Suprapubic skin (tissue), 4 donors: ENCODE data around the gene SLC26A9. TPM values are rescaled to one million over a fixed set of nuclear protein-coding genes. Genes with fewer than 3 reads are reported as not detected.
A peak's percentile ranks its signal among the peaks of the same experiment; 100 is the strongest.

Source experiments
- DNase-seq, 2 donors: peaks; one replicate each; pipeline ENCODE4 v3.0.0-alpha.2; 2019; ENCODE audit warnings: low spot score in 2 of 2
- H3K27ac ChIP-seq: fragments of 200-600 bp; sonication (generic); one replicate; pipeline ENCODE4 v1.5.1; 2019
- H3K27me3 ChIP-seq: fragments of 200-600 bp; sonication (generic); one replicate; pipeline ENCODE4 v1.5.1; 2019
- H3K36me3 ChIP-seq: fragments of 200-600 bp; sonication (generic); one replicate; pipeline ENCODE4 v1.5.1; 2019
- H3K4me1 ChIP-seq: fragments of 200-600 bp; sonication (generic); one replicate; pipeline ENCODE4 v1.5.1; 2019
- H3K4me3 ChIP-seq: fragments of 200-600 bp; sonication (generic); one replicate; pipeline ENCODE4 v1.5.1; 2019; ENCODE audit warnings: mild to moderate bottlenecking
- H3K9me3 ChIP-seq: fragments of 200-600 bp; sonication (generic); one replicate; pipeline ENCODE4 v1.5.1; 2019
- EP300 ChIP-seq: sonication (generic); formaldehyde crosslinking; IDR thresholded peaks from one replicate; pipeline ENCODE4 v1.6.1; 2017; ENCODE audit warnings: antibody characterized with exemption
- POLR2A ChIP-seq, 2 donors: fragments of 450-650 bp; IDR thresholded peaks; one replicate each; pipeline ENCODE4 v1.6.1; 2017; ENCODE audit warnings: antibody characterized with exemption in 2 of 2, mild to moderate bottlenecking in 2 of 2, moderate library complexity in 2 of 2
- POLR2AphosphoS5 ChIP-seq, 3 donors: sonication (generic); formaldehyde crosslinking; IDR thresholded peaks; one replicate each; pipeline ENCODE4 v1.6.1; 2017; ENCODE audit warnings: antibody characterized with exemption in 3 of 3
- WGBS: methylation state at CpG from one replicate; pipeline ENCODE4 v1.1.5; 2018; 5-methylcytosine and 5-hydroxymethylcytosine counted together
- total RNA-seq, 4 donors: library from RNA; depleted of rRNA; stranded (reverse); fragments of >200 nt; gene quantifications; one replicate each; pipeline ENCODE4 v1.1.0, GENCODE V29; 2016
- TF ChIP-seq, protein P1 (sequence below), 2 donors: fragments of 200-600 bp in 1 of 2; fragments of 450-650 bp in 1 of 2; sonication (generic) in 1 of 2; IDR thresholded peaks; one replicate each; pipeline ENCODE4 v1.5.1; 2016 to 2019; ENCODE audit warnings: antibody characterized with exemption in 2 of 2, mild to moderate bottlenecking in 1 of 2, moderate library complexity in 1 of 2

The SLC26A9 gene
- total RNA-seq, 4 donors from 2014 or later, result 5.7 to 7.2 (median 6.6) TPM

DNA sequence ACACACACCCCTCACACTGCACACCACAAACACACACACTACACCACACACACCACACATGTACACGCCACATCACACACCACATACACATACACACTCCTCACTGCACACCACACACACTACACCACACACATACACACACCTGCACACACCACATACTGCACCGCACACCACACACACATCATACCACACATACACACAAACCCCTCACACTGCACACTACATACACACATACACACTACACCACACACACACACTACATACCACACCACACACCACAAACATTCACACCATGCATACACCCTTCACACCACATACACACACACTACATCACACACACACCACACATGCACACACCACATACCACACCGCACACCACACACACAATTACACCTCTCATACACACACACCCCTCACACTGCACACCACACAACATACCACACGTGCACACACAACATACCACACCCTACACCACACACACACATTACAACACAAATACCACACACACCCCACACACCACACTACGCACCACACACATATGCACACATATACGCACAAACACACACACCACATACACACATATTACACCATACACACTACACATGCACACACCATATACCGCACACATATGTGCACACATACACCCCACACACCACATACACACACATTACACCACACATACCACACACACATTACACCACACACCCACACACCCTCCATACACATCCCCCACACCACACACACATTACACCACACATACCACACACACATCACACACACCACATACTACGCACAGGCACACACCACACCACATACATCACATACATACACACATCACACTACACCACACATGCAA lies 30.3 kb upstream of the SLC26A9 start:
- no peak overlapping the region for H3K4me3 ChIP-seq
- no peak overlapping the region for H3K27ac ChIP-seq
- WGBS, result 94% methylated on average over 8 of the region's 8 CpGs
- H3K36me3 ChIP-seq, result peaks cover 7% of the 10 kb centered on the region
- DNase-seq, result peak in 1 of 2 donors; percentile 19
- no peaks in the 10 kb centered on the region for H3K9me3 ChIP-seq
- H3K27me3 ChIP-seq, result no peaks in the 10 kb centered on the region
- H3K4me1 ChIP-seq, result peaks cover 19% of the 10 kb centered on the region
- TF ChIP-seq, protein P1, sequence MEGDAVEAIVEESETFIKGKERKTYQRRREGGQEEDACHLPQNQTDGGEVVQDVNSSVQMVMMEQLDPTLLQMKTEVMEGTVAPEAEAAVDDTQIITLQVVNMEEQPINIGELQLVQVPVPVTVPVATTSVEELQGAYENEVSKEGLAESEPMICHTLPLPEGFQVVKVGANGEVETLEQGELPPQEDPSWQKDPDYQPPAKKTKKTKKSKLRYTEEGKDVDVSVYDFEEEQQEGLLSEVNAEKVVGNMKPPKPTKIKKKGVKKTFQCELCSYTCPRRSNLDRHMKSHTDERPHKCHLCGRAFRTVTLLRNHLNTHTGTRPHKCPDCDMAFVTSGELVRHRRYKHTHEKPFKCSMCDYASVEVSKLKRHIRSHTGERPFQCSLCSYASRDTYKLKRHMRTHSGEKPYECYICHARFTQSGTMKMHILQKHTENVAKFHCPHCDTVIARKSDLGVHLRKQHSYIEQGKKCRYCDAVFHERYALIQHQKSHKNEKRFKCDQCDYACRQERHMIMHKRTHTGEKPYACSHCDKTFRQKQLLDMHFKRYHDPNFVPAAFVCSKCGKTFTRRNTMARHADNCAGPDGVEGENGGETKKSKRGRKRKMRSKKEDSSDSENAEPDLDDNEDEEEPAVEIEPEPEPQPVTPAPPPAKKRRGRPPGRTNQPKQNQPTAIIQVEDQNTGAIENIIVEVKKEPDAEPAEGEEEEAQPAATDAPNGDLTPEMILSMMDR (IDR thresholded peaks at IDR 0.05), result no peak

GRCh38 chr1:205972491-205973168 lies 29.4 kb upstream of the SLC26A9 start:
- 74% methylated on average over 11 of the region's 11 CpGs for WGBS
- TF ChIP-seq EP300, result no peak
- TF ChIP-seq POLR2AphosphoS5 (IDR thresholded peaks at IDR 0.05), result no peak
- TF ChIP-seq, protein P1 (IDR thresholded peaks at IDR 0.05), result no peak
- no peak for TF ChIP-seq POLR2A (IDR thresholded peaks at IDR 0.05)
- Histone ChIP-seq H3K27me3 (no peaks in the 10 kb centered on the region), H3K36me3 (no peaks in the 10 kb centered on the region), H3K4me3 (no peak overlapping the region), H3K4me1 (peaks cover 19% of the 10 kb centered on the region), H3K27ac (no peak overlapping the region), H3K9me3 (no peaks in the 10 kb centered on the region)
- peak in 1 of 2 donors; percentile 24 for DNase-seq

GRCh38 chr1:205972081-205972480 lies 28.8 kb upstream of the SLC26A9 start:
- DNase-seq, result peak in 1 of 2 donors; percentile 29
- 62% methylated on average over 4 of the region's 4 CpGs for WGBS
- TF ChIP-seq POLR2AphosphoS5 (IDR thresholded peaks at IDR 0.05), result no peak
- TF ChIP-seq EP300, result no peak
- TF ChIP-seq, protein P1 (IDR thresholded peaks at IDR 0.05), result no peak
- no peak for TF ChIP-seq POLR2A (IDR thresholded peaks at IDR 0.05)
- Histone ChIP-seq H3K4me1 (peaks cover 18% of the 10 kb centered on the region), H3K36me3 (no peaks in the 10 kb centered on the region), H3K4me3 (no peak overlapping the region), H3K9me3 (no peaks in the 10 kb centered on the region), H3K27ac (no peak overlapping the region), H3K27me3 (no peaks in the 10 kb centered on the region)

DNA sequence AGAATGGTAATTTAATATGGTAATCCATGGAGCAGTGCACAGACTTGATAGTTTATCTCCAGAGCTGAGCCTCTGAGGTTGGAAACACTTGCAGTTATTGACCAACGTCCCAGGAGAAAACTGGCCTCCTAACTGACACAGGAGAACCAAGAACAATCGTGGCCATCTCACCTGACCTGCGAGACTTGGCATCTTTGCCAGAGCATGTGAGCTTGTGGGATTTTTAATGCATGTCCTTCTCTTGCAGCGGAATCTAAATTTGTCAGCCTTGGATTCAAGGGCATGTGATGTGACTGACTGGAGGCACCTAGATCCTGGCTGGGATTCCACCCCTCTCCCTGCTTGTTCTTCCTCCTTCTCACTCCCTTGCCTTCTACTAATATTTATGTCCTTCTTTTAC lies 27.8 kb upstream of the SLC26A9 start:
- Histone ChIP-seq H3K9me3 (no peaks in the 10 kb centered on the region), H3K4me1 (peaks cover 8% of the 10 kb centered on the region), H3K27me3 (peaks cover 3% of the 10 kb centered on the region), H3K27ac (no peak overlapping the region), H3K4me3 (no peak overlapping the region), H3K36me3 (no peaks in the 10 kb centered on the region)
- WGBS, result 74% methylated on average over 4 of the region's 4 CpGs
- peak in 1 of 2 donors; percentile 10 for DNase-seq
- TF ChIP-seq EP300 (no peak), POLR2A (IDR thresholded peaks at IDR 0.05) (no peak), POLR2AphosphoS5 (IDR thresholded peaks at IDR 0.05) (no peak)
- TF ChIP-seq, protein P1 (IDR thresholded peaks at IDR 0.05), result no peak

DNA sequence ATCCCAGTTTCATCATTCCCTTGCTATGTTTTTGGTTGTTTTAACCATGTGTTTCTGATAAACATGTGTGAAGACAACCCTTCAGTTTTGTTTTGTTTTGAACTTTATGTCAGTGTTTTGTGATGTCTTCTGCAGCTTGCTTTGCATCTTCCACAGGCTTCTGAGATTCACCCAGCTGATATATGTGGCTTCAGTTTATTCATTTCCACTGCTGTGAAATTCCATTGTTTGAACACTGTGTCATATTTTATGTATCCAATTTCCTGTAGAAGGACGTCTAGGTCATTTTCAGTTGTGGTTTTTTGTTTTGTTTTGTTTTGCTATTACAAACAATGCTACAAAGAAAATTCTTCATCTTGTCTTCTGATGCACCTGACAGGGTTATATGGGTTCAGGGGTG lies 27.2 kb upstream of the SLC26A9 start:
- WGBS, result 39% methylated on average over 1 of the region's 1 CpG
- Histone ChIP-seq H3K4me3 (no peak overlapping the region), H3K36me3 (no peaks in the 10 kb centered on the region), H3K9me3 (no peaks in the 10 kb centered on the region), H3K4me1 (peaks cover 3% of the 10 kb centered on the region), H3K27ac (no peak overlapping the region), H3K27me3 (peaks cover 4% of the 10 kb centered on the region)
- TF ChIP-seq, protein P1 (IDR thresholded peaks at IDR 0.05), result no peak
- TF ChIP-seq EP300 (no peak), POLR2A (IDR thresholded peaks at IDR 0.05) (no peak), POLR2AphosphoS5 (IDR thresholded peaks at IDR 0.05) (no peak)
- no peak for DNase-seq
